ENCODE measurements around the gene CNTNAP2.

DNA sequence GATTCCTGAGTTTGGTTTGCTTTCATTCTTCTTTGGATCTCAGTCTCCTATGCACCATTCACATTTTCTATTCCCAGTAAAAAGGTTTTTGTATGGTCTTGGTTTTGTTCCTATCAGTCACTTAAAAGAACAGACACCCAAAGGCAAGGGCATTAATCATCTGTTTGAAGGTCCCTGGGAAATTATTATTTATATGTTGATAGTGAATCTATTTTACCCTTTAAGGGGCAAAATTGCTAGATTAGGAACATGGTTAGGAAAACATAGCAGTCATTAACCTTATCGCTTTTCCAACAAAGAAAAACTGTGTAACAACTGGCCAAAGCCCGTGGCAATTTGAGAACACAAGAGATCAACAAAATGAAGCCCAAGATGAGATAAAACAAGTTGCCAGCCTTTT is 1327.3 kb downstream of the CNTNAP2 start:
- TF ChIP-seq, protein P1, sequence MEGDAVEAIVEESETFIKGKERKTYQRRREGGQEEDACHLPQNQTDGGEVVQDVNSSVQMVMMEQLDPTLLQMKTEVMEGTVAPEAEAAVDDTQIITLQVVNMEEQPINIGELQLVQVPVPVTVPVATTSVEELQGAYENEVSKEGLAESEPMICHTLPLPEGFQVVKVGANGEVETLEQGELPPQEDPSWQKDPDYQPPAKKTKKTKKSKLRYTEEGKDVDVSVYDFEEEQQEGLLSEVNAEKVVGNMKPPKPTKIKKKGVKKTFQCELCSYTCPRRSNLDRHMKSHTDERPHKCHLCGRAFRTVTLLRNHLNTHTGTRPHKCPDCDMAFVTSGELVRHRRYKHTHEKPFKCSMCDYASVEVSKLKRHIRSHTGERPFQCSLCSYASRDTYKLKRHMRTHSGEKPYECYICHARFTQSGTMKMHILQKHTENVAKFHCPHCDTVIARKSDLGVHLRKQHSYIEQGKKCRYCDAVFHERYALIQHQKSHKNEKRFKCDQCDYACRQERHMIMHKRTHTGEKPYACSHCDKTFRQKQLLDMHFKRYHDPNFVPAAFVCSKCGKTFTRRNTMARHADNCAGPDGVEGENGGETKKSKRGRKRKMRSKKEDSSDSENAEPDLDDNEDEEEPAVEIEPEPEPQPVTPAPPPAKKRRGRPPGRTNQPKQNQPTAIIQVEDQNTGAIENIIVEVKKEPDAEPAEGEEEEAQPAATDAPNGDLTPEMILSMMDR (IDR thresholded peaks at IDR 0.05; ENCODE audit: insufficient read depth, low read length, poor library complexity, severe bottlenecking): no peak
- TF ChIP-seq EZH2phosphoT487 (conservative IDR thresholded peaks at IDR 0.05; ENCODE audit: low read length): no peak
